GM12892 (cell line): ENCODE measurements around the gene FICD.

Experiments
- POLR2A ChIP-seq: IDR thresholded peaks from 2 replicates; pipeline ENCODE4 v1.6.1; 2011; ENCODE audit warnings: low read depth, low read length, control low read depth
- POLR2AphosphoS5 ChIP-seq: IDR thresholded peaks from 2 replicates; pipeline ENCODE4 v1.6.1; 2011; ENCODE audit warnings: low read depth, low read length, control low read depth
- TAF1 ChIP-seq: IDR thresholded peaks from 2 replicates; pipeline ENCODE4 v1.6.1; 2011; ENCODE audit warnings: low read depth, mild to moderate bottlenecking, control low read depth, low read length, borderline replicate concordance

DNA sequence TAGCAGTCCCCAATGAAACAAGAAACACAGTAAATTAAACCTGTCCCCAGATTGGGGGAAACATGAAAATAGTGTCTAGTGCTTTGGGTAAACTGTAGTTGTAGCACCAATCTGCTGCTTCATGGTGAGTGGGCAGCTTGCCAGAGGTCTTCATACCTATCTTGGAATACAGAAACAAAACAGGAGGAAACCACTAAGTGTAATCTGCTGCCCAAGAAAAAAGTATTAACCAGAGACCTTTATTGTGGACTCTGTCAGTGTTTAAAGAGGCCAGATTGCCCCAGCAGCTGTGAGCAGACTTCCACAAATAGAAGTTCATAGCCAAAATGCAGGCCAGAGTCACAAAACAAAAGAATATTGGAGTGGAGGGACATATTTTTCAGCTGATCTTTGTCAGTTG, 49.6 kb downstream of the FICD start:
- no peak for TF ChIP-seq POLR2A
- no peak for TF ChIP-seq POLR2AphosphoS5
- TF ChIP-seq TAF1: no peak
